Mesothelial cell of epicardium (in vitro differentiated cells): Measurements from ENCODE around the gene RYR1. TPM values are rescaled to one million over a fixed set of nuclear protein-coding genes. Genes with fewer than 3 reads are reported as not detected.

Experiments
- DNase-seq, 2 experiments: peaks; one replicate each; pipeline ENCODE4 v3.0.0; 2021; ENCODE audit warnings: low spot score in 2 of 2; ENCODE audit not compliant: unreplicated experiment in 2 of 2
- H3K27ac Mint-ChIP-seq: 2 replicates; pipeline ENCODE4 v1.8.0; 2021; ENCODE audit warnings: mixed read lengths
- H3K27me3 Mint-ChIP-seq: 2 replicates; pipeline ENCODE4 v1.8.0; 2021; ENCODE audit warnings: low read depth, mixed read lengths
- H3K36me3 Mint-ChIP-seq: 2 replicates; pipeline ENCODE4 v1.8.0; 2021; ENCODE audit warnings: mixed read lengths
- H3K4me1 Mint-ChIP-seq: 2 replicates; pipeline ENCODE4 v1.8.0; 2021; ENCODE audit warnings: mixed read lengths
- H3K4me3 Mint-ChIP-seq: 2 replicates; pipeline ENCODE4 v1.8.0; 2021; ENCODE audit warnings: mild to moderate bottlenecking, moderate library complexity, mixed read lengths
- H3K9me3 Mint-ChIP-seq: 2 replicates; pipeline ENCODE4 v1.8.0; 2021; ENCODE audit warnings: mixed read lengths
- total RNA-seq: library from RNA; stranded (reverse); gene quantifications from 3 replicates; pipeline ENCODE4 v1.2.1, GENCODE V29; 2021
- TF ChIP-seq, protein P1 (sequence below): fragments of 200-600 bp; sonication (generic); IDR thresholded peaks from one replicate; pipeline ENCODE4 v1.5.0; 2021; ENCODE audit warnings: antibody characterized with exemption; ENCODE audit not compliant: unreplicated experiment

RYR1 gene
- total RNA-seq, 1 donor from 2014 or later = 0.27 TPM

- H3K27me3 Mint-ChIP-seq = peaks cover 3% of the 10 kb centered on the region
- no peaks in the 10 kb centered on the region for H3K4me1 Mint-ChIP-seq
- H3K4me3 Mint-ChIP-seq = no peak overlapping the region
- TF ChIP-seq, protein P1, sequence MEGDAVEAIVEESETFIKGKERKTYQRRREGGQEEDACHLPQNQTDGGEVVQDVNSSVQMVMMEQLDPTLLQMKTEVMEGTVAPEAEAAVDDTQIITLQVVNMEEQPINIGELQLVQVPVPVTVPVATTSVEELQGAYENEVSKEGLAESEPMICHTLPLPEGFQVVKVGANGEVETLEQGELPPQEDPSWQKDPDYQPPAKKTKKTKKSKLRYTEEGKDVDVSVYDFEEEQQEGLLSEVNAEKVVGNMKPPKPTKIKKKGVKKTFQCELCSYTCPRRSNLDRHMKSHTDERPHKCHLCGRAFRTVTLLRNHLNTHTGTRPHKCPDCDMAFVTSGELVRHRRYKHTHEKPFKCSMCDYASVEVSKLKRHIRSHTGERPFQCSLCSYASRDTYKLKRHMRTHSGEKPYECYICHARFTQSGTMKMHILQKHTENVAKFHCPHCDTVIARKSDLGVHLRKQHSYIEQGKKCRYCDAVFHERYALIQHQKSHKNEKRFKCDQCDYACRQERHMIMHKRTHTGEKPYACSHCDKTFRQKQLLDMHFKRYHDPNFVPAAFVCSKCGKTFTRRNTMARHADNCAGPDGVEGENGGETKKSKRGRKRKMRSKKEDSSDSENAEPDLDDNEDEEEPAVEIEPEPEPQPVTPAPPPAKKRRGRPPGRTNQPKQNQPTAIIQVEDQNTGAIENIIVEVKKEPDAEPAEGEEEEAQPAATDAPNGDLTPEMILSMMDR = no peak
- no peaks in the 10 kb centered on the region for H3K36me3 Mint-ChIP-seq
- DNase-seq = no peak
- H3K9me3 Mint-ChIP-seq = no peaks in the 10 kb centered on the region
- no peak overlapping the region for H3K27ac Mint-ChIP-seq
These were observed 89.8 kb downstream of the RYR1 start for GRCh38 chr19:38523319-38523718.

- Mint-ChIP-seq H3K9me3 (no peaks in the 10 kb centered on the region), H3K36me3 (no peaks in the 10 kb centered on the region), H3K4me3 (no peak overlapping the region), H3K27me3 (peaks cover 3% of the 10 kb centered on the region), H3K27ac (no peak overlapping the region), H3K4me1 (no peaks in the 10 kb centered on the region)
- no peak for DNase-seq
- TF ChIP-seq, protein P1 = no peak
These were observed 90.9 kb downstream of the RYR1 start for GRCh38 chr19:38524369-38524768.

- Mint-ChIP-seq H3K36me3 (no peaks in the 10 kb centered on the region), H3K27ac (no peak overlapping the region), H3K9me3 (no peaks in the 10 kb centered on the region), H3K4me3 (no peak overlapping the region), H3K27me3 (peaks cover 3% of the 10 kb centered on the region), H3K4me1 (no peaks in the 10 kb centered on the region)
- no peak for DNase-seq
- TF ChIP-seq, protein P1 = no peak
These were observed 91.6 kb downstream of the RYR1 start for GRCh38 chr19:38524994-38525634.

- no peaks in the 10 kb centered on the region for H3K9me3 Mint-ChIP-seq
- TF ChIP-seq, protein P1 = no peak
- no peaks in the 10 kb centered on the region for H3K4me1 Mint-ChIP-seq
- H3K36me3 Mint-ChIP-seq = no peaks in the 10 kb centered on the region
- H3K4me3 Mint-ChIP-seq = no peak overlapping the region
- peaks cover 3% of the 10 kb centered on the region for H3K27me3 Mint-ChIP-seq
- DNase-seq = no peak
- H3K27ac Mint-ChIP-seq = no peak overlapping the region
These were observed 92.9 kb downstream of the RYR1 start for GRCh38 chr19:38526430-38526829.

- Mint-ChIP-seq H3K9me3 (no peaks in the 10 kb centered on the region), H3K4me1 (no peaks in the 10 kb centered on the region), H3K36me3 (no peaks in the 10 kb centered on the region), H3K4me3 (no peak overlapping the region), H3K27me3 (peaks cover 6% of the 10 kb centered on the region), H3K27ac (no peak overlapping the region)
- TF ChIP-seq, protein P1 = no peak
- no peak for DNase-seq
These were observed 94.1 kb downstream of the RYR1 start for GRCh38 chr19:38527466-38528136.
